Left renal pelvis (tissue), 4 donors: ENCODE results near the gene GSTP1. TPM values are rescaled to one million over a fixed set of nuclear protein-coding genes. Genes with fewer than 3 reads are reported as not detected.
"Not testable (repeated sequence)": the region's sequence is repeated elsewhere in the genome, so short reads cannot be mapped to it uniquely, and the experiment has no call there.

Source experiments
- DNase-seq, 4 donors: peaks; one replicate each; pipeline ENCODE4 v3.0.0-alpha.2; 2013; ENCODE audit warnings: low read depth in 4 of 4, low spot score in 3 of 4
- polyA plus RNA-seq, 4 donors: library from polyadenylated mRNA; unstranded; fragments of 120-200 nt; gene quantifications; one replicate each; pipeline ENCODE4 v1.2.1, GENCODE V29; 2013; ENCODE audit not compliant: insufficient read length in 4 of 4

The GSTP1 gene
- polyA plus RNA-seq, 4 donors, result 560 to 818 (median 731) TPM

DNA sequence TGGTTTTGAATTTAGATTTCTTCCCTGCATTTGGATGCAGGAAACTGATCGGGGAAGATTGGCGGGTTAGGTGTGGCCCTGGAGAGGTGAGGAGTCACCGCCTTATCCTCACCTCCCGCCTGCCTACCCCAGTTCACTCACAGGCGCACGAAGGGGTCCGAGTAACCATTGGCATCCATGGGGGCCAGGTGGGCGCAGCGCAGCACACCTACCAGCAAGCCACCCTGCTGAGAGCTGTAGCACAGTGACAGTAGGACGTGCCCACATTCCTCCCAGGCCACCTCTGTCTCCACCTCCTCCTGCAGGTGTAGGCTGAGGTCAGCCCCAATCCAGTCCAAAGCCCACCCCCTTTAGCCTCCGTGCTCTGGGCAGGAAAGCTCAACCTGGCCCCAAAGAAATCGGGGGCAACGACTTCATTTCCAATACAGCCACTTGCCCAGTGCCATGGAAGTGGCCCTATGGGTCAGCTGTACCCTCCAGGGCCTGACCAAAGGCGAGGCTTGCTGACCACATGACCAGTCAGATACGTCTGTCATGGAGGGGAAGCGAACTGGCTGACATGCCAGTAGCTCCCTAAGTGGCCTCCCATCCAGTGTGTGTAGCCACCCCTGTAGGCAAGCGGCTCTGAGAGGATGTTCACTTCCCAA is 29.8 kb downstream of the GSTP1 start:
- DNase-seq, result no peak

DNA sequence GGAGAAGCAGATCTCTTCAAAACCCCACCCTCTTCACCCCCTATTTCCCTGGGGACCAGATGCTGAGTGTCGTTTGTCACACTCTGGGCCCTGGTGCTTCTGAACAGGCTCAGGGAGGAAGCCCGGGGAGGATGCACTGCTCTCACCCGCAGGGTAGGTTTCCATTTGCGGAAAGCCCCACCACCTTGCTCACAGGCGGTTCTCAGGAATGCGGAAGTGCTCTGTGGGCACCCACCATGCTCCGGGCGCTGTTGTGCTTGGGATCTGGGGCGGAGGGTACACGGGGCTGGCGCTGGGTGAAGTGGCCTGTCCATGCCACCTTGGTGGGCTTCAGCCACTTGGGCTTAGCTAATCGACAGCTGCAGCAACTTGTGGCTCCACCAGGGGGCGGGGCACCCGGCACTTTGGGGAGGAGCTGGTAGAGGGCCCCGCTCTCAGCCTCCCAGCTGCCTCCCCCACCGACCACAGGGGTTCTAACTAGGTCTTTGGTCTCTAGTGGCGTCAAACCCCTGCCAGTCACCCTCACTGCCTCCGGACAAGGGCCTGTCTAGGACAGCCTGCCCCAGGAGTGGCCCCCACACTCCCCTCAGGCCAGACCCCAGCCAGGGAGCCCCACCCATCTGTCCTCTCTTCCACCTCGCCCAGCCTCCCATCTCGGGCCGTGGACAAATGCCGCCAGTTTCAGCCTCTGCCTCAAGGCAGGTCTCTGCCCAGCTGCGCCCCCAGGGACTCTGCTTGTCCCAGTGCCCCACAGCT is 30.5 kb downstream of the GSTP1 start:
- peak in 1 of 4 donors; percentile 25 for DNase-seq

DNA sequence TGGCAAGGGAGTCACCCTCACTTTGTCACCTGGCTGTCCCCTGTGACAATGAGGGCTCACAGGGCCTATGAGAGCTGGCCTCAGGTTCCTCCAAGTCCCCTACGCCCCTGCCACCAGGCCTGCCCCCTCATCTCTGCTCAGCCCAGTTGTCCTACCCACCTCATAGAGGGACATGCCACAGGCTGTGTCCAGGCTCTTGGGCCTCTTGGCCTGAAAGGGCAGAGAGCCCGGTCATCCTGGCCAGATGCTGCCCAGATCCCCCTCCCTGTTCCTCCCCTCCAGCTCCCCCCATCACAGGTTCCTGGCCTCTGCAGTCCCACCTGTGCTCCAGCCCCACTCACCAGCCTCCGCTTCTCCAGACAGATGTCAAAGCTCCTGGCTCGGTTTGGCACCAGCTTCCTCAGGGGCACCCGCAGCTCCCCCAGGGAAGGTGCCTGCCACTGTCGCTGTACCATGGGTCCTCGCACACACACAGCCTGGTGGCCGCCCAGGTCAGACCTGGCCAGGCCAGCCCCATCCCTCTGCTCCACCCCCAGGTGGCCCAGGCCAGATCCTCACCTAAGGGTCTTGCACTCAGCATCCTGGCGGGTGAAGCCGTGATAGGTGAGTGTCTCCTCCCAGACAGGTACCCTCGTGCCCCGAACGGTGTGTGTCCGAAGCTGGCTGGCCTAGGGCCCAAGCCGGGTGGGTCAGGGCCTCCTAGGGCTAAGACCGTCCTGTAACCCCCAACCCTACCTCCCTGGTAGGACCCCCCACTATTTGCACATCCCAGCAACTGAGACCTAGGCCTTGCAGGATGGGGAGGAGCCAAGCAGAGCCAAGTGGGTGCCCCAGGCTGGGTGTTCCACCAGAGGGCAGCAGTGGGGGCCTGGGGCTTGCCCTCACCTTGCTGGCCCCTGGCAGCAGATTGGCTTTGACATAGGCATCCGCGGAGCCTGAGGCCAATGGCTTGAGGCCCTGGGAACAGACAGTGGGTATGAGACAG is 31.4 kb downstream of the GSTP1 start:
- DNase-seq, result no peak

DNA sequence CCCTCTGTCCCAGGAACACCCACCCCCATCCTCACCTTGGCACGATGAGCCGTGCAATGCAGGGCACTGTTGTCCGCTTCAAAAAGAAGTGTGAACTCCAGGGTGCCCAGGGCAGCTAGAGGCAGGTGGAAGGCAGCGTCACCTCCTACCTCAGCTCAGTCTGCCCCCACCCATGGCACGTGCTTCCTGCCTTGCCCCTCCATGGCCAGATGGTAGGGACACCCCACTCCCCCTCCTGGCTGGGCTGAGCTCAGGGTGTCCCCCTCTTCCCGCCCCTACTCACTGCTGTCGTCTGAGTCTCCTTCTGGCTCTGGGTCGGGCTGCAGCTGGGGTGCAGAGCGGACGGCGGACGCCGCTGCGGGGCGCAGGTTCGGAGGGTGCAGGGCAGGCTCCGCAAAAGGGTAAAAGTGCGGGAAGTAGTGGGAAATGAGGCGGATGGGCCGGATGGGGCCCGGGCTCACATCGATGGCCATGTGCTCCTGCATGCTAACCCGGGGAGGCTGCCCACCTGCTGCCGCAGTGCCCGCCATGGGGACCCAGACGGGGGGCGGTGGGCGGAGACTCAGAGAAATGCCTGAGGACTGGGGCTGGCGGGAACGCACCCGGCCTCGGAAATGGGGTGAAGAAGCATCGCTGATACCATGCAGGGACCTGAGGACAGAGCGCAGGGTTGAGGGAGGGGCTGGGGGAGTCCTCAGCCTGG is 32.3 kb downstream of the GSTP1 start:
- DNase-seq, result no peak

DNA sequence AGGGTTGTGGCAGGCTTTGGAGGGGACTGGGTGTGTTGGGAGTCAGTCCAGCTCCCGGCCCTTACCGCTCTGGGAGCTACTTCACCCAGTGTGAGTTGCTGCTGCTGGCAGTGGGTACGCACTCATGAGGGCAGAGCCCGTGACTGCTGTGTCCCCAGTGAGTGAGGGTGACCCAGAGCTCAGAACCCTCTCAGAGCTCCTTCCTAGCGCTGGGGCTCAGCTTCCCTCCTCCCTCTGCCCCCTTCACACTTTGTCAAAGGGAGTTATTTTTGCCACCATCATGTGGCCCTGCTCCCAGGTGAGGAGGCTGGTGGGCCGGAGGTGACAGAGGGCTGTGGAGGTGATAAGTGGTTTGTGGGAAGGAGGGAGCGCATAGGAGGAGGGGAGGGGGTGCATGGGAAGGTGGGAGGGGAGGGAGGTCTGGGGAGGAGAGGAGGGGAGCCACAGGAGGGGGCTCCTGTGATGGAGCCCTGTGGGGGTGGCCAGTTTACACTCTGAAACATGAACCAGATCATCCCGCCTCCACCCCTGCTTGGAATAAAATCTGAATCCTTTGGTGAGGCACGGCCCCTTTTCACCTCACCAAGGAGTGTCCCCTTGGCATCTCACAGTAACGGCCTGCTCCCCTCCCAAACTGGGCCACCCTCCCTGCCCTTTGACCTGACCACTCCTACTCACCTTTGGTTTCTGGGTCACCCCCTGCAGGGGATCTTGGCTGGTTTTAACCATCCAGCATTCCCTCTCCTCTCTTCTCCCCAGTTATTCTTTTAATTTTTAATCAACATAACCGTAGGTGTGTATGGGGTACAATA is 33.0 kb downstream of the GSTP1 start:
- DNase-seq, result no peak

DNA sequence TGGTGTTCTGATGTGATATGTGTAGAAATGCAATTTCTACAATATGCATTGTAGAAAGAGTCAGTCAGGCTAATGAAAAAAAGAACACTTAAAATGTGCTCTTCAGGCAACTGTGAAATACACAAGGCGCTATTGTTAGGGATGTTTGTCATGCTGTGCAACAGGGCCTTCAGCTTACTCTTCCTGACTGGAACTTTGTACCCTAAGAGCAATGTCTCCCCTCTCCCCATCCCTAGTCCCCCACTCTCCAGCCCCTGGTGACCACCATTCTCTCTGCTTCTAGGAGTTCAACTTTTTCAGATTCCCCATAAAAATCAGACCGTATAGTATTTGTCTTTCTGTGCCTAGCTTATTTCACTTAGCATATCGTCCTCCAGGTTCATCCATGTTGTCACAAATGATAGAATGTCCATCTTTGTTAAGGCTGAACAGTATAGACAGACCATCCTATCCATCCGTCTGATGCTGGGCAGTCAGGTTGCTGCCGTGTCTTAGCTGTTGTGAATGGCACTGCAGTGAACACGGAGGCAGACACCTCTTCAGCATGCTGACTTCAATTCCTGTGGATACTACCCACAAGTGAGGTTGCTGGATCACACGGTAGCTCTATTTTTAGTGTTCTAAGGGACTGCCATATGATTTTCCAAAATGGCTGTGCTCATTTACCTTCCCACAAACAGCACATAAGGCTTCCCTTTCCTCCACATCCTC is 33.8 kb downstream of the GSTP1 start:
- no peak for DNase-seq

DNA sequence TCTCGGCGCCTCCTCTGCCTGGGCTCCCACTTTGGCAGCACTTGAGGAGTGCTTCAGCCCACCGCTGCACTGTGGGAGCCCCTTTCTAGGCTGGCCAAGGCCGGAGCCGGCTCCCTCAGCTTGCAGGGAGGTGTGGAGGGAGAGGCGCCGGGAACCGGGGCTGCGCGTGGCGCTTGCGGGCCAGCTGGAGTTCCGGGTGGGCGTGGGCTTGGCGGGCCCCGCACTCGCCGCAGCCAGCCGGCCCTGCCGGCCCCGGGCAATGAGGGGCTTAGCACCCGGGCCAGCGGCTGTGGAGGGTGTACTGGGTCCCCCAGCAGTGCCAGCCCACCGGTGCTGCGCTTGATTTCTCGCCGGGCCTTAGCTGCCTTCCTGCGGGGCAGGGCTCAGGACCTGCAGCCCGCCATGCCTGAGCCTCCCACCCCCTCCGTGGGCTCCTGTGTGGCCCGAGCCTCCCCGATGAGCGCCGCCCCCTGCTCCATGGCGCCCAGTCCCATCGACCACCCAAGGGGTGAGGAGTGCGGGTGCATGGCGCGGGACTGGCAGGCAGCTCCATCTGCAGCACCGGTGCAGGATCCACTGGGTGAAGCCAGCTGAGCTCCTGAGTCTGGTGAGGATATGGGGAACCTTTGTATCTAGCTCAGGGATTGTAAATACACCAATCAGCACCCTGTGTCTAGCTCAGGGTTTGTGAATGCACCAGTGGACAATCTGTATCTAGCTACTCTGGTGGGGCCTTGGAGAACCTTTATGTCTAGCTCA is 35.5 kb downstream of the GSTP1 start:
- not testable (repeated sequence) for DNase-seq

DNA sequence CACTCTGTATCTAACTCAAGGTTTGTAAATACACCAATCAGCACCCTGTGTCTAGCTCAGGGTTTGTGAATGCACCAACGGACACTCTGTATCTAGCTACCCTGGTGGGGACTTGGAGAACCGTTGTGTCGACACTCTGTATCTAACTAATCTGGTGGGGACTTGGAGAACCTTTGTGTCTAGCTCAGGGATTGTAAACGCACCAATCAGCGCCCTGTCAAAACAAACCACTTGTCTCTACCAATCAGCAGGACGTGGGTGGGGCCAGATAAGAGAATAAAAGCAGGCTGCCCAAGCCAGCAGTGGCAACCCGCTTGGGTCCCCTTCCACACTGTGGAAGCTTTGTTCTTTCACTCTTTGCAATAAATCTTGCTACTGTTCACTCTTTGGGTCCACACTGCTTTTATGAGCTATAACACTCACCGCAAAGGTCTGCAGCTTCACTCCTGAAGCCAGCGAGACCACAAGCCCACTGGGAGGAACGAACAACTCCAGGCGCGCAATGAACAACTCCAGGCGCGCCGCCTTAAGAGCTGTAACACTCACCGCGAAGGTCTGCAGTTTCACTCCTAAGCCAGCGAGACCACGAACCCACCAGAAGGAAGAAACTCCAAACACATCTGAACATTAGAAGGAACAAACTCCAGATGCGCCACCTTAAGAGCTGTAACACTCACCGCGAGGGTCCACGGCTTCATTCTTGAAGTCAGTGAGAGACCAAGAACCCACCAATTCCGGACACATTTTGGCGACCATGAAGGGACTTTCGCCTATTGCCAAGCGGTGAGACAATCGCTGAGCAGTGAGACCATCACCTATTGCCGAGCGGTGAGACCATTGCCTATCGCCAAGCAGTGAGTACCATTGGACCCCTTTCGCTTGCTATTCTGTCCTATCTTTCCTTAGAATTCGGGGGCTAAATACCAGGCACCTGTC is 36.3 kb downstream of the GSTP1 start:
- not testable (repeated sequence) for DNase-seq

DNA sequence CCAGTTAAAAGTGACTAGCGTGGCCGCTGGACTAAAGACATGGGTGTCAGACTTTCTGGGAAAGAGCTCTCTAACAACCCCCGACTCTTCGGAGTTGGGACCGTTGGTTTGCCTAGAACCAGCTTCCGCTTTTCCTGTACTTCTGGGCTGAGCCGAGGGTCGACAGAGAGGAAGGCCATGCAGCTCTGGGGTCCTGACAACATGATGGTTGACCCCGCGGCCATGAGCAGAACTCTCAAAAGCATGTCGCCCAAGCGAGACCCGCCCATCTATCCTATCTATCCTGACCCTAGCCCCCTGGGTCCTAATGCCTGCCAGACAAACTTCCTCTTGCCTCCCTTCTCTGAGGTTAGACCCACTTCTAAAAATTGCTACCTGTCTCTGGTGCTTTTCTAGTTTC is 37.0 kb downstream of the GSTP1 start:
- DNase-seq, result not testable (repeated sequence)

DNA sequence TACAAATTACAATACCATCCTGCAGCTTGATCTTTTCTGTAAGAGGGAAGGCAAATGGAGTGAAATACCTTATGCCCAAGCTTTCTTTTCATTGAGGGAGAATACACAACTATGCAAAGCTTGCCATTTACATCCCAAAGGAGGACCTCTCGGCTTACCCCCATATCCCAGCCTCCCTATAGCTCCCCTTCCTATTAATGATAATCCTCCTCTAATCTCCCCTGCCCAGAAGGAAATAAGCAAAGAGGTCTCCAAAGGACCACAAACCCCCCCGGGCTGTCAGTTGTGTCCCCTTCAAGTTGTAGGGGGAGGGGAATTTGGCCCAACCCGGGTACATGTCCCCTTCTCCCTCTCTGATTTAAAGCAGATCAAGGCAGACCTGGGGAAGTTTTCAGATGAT is 38.3 kb downstream of the GSTP1 start:
- DNase-seq, result not testable (repeated sequence)

DNA sequence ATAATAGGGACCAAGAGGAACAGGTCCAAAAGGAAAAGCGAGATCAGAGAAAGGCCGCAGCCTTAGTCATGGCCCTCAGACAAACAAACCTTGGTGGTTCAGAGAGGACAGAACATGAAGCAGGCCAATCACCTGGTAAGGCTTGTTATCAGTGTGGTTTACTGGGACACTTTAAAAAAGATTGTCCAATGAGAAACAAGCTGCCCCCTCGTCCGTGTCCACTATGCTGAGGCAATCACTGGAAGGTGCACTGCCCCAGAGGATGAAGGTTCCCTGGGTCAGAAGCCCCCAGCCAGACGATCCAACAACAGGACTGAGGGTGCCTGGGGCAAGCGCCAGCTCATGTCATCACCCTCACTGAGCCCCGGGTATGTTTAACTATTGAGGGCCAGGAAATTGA is 39.3 kb downstream of the GSTP1 start:
- not testable (repeated sequence) for DNase-seq

DNA sequence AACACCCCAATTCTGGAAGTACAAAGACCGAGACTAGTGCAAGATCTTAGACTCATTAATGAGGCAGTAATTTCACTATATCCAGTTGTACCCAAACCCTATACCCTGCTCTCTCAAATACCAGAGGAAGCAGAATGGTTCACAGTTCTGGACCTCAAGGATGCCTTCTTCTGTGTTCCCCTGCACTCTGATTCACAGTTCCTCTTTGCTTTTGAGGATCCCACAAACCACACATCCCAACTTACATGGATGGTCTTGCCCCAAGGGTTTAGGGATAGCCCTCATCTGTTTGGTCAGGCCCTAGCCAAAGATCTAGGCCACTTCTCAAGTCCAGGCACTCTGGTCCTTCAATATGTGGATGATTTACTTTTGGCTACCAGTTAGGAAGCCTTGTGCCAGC is 40.2 kb downstream of the GSTP1 start:
- not testable (repeated sequence) for DNase-seq

DNA sequence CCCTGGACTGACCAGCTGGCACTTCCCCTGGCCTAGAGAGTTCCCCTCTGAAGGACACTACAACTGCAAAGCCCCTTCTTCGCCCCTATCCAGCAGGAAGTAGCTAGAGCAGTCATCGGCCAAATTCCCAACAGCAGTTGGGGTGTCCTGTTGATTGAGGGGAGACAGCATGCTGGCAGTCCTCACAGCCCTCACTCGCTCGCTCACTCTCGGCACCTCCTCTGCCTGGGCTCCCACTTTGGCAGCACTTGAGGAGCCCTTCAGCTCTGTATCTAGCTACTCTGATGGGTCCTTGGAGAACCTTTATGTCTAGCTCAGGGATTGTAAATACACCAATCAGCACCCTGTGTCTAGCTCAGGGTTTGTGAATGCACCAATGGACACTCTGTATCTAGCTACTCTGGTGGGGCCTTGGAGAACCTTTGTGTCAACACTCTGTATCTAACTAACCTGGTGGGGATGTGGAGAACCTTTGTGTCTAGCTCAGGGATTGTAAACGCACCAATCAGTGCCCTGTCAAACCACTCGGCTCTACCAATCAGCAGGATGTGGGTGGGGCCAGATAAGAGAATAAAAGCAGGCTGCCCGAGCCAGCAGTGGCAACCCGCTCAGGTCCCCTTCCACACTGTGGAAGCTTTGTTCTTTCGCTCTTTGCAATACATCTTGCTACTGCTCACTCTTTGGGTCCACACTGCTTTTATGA is 42.7 kb downstream of the GSTP1 start:
- DNase-seq, result not testable (repeated sequence)

DNA sequence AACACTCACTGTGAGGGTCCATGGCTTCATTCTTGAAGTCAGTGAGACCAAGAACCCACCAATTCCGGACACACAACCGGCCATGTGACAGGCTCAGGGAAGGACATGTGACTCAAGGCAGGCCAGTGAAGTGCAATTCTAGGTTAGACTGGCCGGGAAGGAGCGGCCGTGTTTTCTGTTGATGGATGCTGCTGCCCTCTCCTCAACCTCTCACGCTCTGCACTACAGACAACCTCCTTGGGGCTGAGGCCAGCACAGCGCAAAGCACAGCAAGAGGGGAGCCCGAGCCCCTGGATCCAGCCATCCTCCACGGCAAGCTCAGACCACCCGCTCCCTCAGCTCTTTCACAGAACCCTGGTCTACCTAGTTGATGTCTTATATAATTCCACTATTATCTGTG is 43.4 kb downstream of the GSTP1 start:
- no peak for DNase-seq

DNA sequence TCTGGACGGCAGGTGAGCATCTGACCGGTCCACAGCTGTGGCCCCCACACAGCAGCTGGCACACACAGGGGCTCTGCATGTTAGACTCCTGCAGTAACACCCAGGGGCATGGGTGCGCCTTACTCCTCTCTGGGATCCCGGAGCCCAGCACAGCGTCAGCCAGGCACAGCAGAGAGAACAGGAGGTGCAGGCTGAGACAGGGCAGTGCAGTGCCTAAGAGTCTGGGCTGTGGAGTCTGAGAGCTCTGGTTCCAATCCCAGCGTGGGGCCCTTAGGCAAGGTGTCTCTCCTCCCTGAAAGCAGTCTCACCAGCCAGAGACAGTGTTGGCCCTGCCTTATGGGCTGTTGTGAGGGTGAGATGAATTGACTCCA is 43.8 kb downstream of the GSTP1 start:
- DNase-seq, result no peak

DNA sequence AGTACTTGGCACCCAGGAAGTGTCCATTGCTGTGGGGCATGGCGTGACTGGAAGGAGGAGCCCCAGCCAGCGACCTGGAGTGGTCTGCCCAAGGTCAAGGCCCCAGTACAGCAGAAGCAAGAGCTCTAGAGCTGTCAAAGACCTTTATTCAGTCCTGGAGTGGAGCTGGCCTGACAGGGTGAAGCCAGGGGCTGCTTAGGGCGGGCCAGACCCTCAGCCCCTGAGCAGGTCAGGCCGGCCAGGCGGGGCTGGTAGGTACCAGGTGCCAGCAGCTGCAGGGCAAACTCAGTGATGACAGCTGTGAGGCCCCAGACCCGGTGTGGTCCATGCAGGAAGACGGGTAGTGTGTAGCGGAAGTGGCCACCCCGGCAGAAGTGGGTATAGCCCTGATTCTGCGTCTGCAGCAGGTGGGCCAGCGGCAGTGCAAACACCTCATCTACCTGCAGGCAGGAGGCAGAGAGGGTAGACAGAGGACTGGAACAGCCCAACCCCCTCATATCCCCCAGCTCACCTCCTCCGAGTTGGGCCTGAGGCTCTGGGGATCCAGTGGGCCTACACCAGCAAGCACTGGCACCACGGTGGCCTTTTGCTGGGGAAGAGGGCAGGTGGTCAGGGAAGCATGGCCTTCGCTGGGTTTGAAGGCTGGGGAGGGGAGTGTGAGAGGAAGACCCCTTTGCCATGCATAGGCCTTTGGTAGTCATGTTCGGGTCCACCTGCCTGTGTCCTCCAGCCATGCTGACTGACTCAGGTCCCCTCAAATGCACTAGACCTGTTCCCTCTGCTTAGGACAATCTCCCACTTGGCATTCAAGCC is 44.4 kb downstream of the GSTP1 start:
- DNase-seq, result no peak
